IMR-90 (cell line): ENCODE data around the gene MFSD6L. TPM values are rescaled to one million over a fixed set of nuclear protein-coding genes. Genes with fewer than 3 reads are reported as not detected.

Experiments
- ATAC-seq: fragments of 200-7000 bp; cut with Tn5 transposase; 2 replicates; pipeline ENCODE4 v1.9.1; 2020; ENCODE audit warnings: low read depth, mild to moderate bottlenecking, moderate library complexity
- BruUV-seq: library from RNA; stranded (reverse); fragments of 400-500 nt; replicated peaks from 2 replicates; lab custom pipeline; 2021; lab: Mats Ljungman, UMichigan
- CTCF ChIA-PET: fragments of 300-600 bp; formaldehyde crosslinking; extraction: SDS; loops from one replicate; lab custom pipeline; 2021; ENCODE audit warnings: antibody characterized with exemption; lab: Yijun Ruan, JAX
- POLR2A ChIA-PET: fragments of 300-600 bp; sonication (Branson Sonifier 250); formaldehyde crosslinking; loops from one replicate; lab custom pipeline; 2022; ENCODE audit warnings: antibody characterized with exemption; ENCODE audit not compliant: unreplicated experiment; lab: Charles Lee
- DNase-seq: peaks from one replicate; pipeline ENCODE4 v3.0.0; 2013
- H2AFZ ChIP-seq: replicated peaks from 2 replicates; pipeline ENCODE3; 2013; ENCODE audit warnings: low read length, mild to moderate bottlenecking; ENCODE audit not compliant: poor library complexity
- H2AK5ac ChIP-seq: 2 replicates; pipeline ENCODE4 v1.6.1; 2013; ENCODE audit warnings: low read depth, low read length, inconsistent platforms
- H2AK9ac ChIP-seq: replicated peaks from 2 replicates; pipeline ENCODE3; 2013; ENCODE audit warnings: mild to moderate bottlenecking, low read depth, low read length, moderate library complexity; ENCODE audit not compliant: poor library complexity
- H2BK120ac ChIP-seq: 2 replicates; pipeline ENCODE4 v1.6.1; 2013; ENCODE audit warnings: low read depth, low read length, inconsistent platforms
- H2BK15ac ChIP-seq: 3 replicates; pipeline ENCODE4 v1.6.1; 2013; ENCODE audit warnings: low read depth, low read length, inconsistent platforms
- H2BK20ac ChIP-seq: 2 replicates; pipeline ENCODE4 v1.6.1; 2013; ENCODE audit warnings: low read depth, mild to moderate bottlenecking, inconsistent platforms, low read length, moderate library complexity
- H2BK5ac ChIP-seq: 2 replicates; pipeline ENCODE4 v1.6.1; 2013; ENCODE audit warnings: mild to moderate bottlenecking, low read depth, low read length, inconsistent platforms; ENCODE audit not compliant: poor library complexity, severe bottlenecking
- H3K14ac ChIP-seq: replicated peaks from 2 replicates; pipeline ENCODE4 v1.6.1; 2013; ENCODE audit warnings: low read depth, low read length, inconsistent platforms
- H3K18ac ChIP-seq: 2 replicates; pipeline ENCODE4 v1.6.1; 2013; ENCODE audit warnings: low read depth, low read length, control low read depth
- H3K23ac ChIP-seq: 2 replicates; pipeline ENCODE4 v1.6.1; 2013; ENCODE audit warnings: low read depth, low read length, inconsistent platforms
- H3K27ac ChIP-seq: 2 replicates; pipeline ENCODE4 v1.5.1; 2013; ENCODE audit warnings: mild to moderate bottlenecking, control low read depth, low read length; ENCODE audit not compliant: insufficient read depth
- H3K27me3 ChIP-seq: 2 replicates; pipeline ENCODE4 v1.6.1; 2013; ENCODE audit warnings: low read length; ENCODE audit not compliant: control insufficient read depth, insufficient read depth
- H3K36me3 ChIP-seq: 2 replicates; pipeline ENCODE4 v1.6.1; 2013; ENCODE audit warnings: low read length, mixed read lengths; ENCODE audit not compliant: control insufficient read depth, insufficient read depth
- H3K4ac ChIP-seq: 2 replicates; pipeline ENCODE4 v1.6.1; 2013; ENCODE audit warnings: low read depth, low read length, inconsistent platforms
- H3K4me1 ChIP-seq: 2 replicates; pipeline ENCODE4 v1.6.1; 2013; ENCODE audit warnings: low read length, mixed read lengths; ENCODE audit not compliant: control insufficient read depth, insufficient read depth
- H3K4me2 ChIP-seq: 2 replicates; pipeline ENCODE4 v1.6.1; 2013; ENCODE audit warnings: low read depth, mild to moderate bottlenecking, control low read depth, low read length, moderate library complexity
- H3K4me3 ChIP-seq: 2 replicates; pipeline ENCODE4 v1.5.1; 2013; ENCODE audit warnings: low read depth, mild to moderate bottlenecking, control low read depth, low read length, moderate library complexity; ENCODE audit not compliant: insufficient read depth
- H3K56ac ChIP-seq: 2 replicates; pipeline ENCODE4 v1.6.1; 2013; ENCODE audit warnings: low read length, inconsistent platforms; ENCODE audit not compliant: insufficient read depth; ENCODE audit errors: extremely low read depth
- H3K79me1 ChIP-seq, 2 experiments: 2 replicates each; pipeline ENCODE4 v1.6.1; 2013; ENCODE audit warnings: low read length in 2 of 2, inconsistent platforms in 1 of 2, low read depth in 1 of 2
- H3K9ac ChIP-seq: 2 replicates; pipeline ENCODE4 v1.6.1; 2013; ENCODE audit warnings: low read depth, low read length, control low read depth
- H3K9me1 ChIP-seq: 2 replicates; pipeline ENCODE4 v1.6.1; 2013; ENCODE audit warnings: low read length, inconsistent platforms; ENCODE audit not compliant: insufficient read depth
- H3K9me3 ChIP-seq: 2 replicates; pipeline ENCODE4 v1.6.1; 2013; ENCODE audit warnings: low read length; ENCODE audit not compliant: control insufficient read depth, insufficient read depth
- H4K20me1 ChIP-seq: 2 replicates; pipeline ENCODE4 v1.6.1; 2013; ENCODE audit warnings: low read length, inconsistent platforms; ENCODE audit not compliant: insufficient read depth
- H4K5ac ChIP-seq: 2 replicates; pipeline ENCODE4 v1.6.1; 2013; ENCODE audit warnings: mild to moderate bottlenecking, low read depth, low read length, control low read depth
- H4K8ac ChIP-seq, 2 experiments: 2 replicates each; pipeline ENCODE4 v1.6.1; 2013; ENCODE audit warnings: low read depth in 2 of 2, low read length in 2 of 2, control low read depth in 1 of 2, inconsistent platforms in 1 of 2
- H4K91ac ChIP-seq: 2 replicates; pipeline ENCODE4 v1.6.1; 2013; ENCODE audit warnings: low read depth, low read length, inconsistent platforms; ENCODE audit not compliant: insufficient read depth
- BHLHE40 ChIP-seq: fragments of 150-350 bp; IDR thresholded peaks from 2 replicates; pipeline ENCODE4 v1.6.1; 2016; ENCODE audit warnings: mild to moderate bottlenecking, low read depth, low read length
- CEBPB ChIP-seq: IDR thresholded peaks from 2 replicates; pipeline ENCODE4 v1.6.1; 2012; ENCODE audit warnings: low read depth, low read length, improper control_type of control experiment
- FOS ChIP-seq: fragments of 150-350 bp; IDR thresholded peaks from 2 replicates; pipeline ENCODE4 v1.6.1; 2016; ENCODE audit warnings: low read depth, low read length
- MAFK ChIP-seq: IDR thresholded peaks from 2 replicates; pipeline ENCODE4 v1.6.1; 2012; ENCODE audit warnings: low read depth, low read length, improper control_type of control experiment
- NFE2L2 ChIP-seq: fragments of 150-350 bp; IDR thresholded peaks from 2 replicates; pipeline ENCODE4 v1.6.1; 2016; ENCODE audit warnings: low read depth, mild to moderate bottlenecking, low read length
- POLR2A ChIP-seq: IDR thresholded peaks from 2 replicates; pipeline ENCODE4 v1.6.1; 2012; ENCODE audit warnings: mild to moderate bottlenecking, low read depth, low read length
- RCOR1 ChIP-seq: IDR thresholded peaks from 2 replicates; pipeline ENCODE4 v1.6.1; 2012; ENCODE audit warnings: mild to moderate bottlenecking, low read length, improper control_type of control experiment; ENCODE audit not compliant: insufficient replicate concordance
- RFX5 ChIP-seq: IDR thresholded peaks from 2 replicates; pipeline ENCODE4 v1.8.0; 2012; ENCODE audit warnings: low read depth, mild to moderate bottlenecking, low read length, moderate library complexity
- SMC3 ChIP-seq: fragments of 150-350 bp; IDR thresholded peaks from 2 replicates; pipeline ENCODE4 v1.6.1; 2016; ENCODE audit warnings: low read depth, mild to moderate bottlenecking, antibody characterized with exemption, low read length, moderate library complexity
- WGBS, 2 experiments: methylation state at CpG; one replicate each; pipeline versions ENCODE4 v1.1.5 to v1.1.7; 2013; ENCODE audit warnings: missing lambda C conversion rate in 2 of 2; ENCODE audit not compliant: insufficient read length in 1 of 2; ENCODE audit errors: extremely low coverage in 2 of 2; 5-methylcytosine and 5-hydroxymethylcytosine counted together
- dilution Hi-C: fragments of 300-500 bp; cut with HindIII; formaldehyde crosslinking; loops from one replicate; pipeline ENCODE4 v1.14.3; 2018; ENCODE audit warnings: low sequenced_read_pairs; ENCODE audit not compliant: unreplicated experiment
- in situ Hi-C: fragments of 300-500 bp; cut with MboI; formaldehyde crosslinking; loops from 3 replicates; pipeline ENCODE4 v1.14.3; 2019; ENCODE audit warnings: low sequenced_read_pairs, inconsistent platforms, mixed read lengths
- intact Hi-C: fragments of 100-400 bp; cut with micrococcal nuclease; formaldehyde crosslinking; loops from 2 replicates; pipeline ENCODE4 v1.10.0; 2022
- polyA plus RNA-seq, 3 experiments: library from polyadenylated mRNA; depleted of rRNA; stranded (reverse); fragments of >200 nt; gene quantifications; 2 replicates each; pipeline ENCODE4 v1.2.3, GENCODE V29; 2012; ENCODE audit warnings: low replicate concordance in 1 of 3
- total RNA-seq: library from RNA; depleted of rRNA; stranded (reverse); fragments of >200 nt; gene quantifications from 2 replicates; pipeline ENCODE4 v1.2.3, GENCODE V29; 2012
- TF ChIP-seq, protein P1 (sequence below): fragments of 150-350 bp; IDR thresholded peaks from 2 replicates; pipeline ENCODE4 v1.6.1; 2016; ENCODE audit warnings: low read depth, mild to moderate bottlenecking, low read length, moderate library complexity, borderline replicate concordance
- TF ChIP-seq, protein P2 (sequence below): fragments of 150-350 bp; IDR thresholded peaks from 2 replicates; pipeline ENCODE4 v1.6.1; 2017; ENCODE audit warnings: mild to moderate bottlenecking, antibody characterized with exemption, low read length, low read depth

The MFSD6L gene
- total and polyA plus RNA-seq, 2 of the 4 experiments (the other 2 are of a cell fraction): not detected

DNA sequence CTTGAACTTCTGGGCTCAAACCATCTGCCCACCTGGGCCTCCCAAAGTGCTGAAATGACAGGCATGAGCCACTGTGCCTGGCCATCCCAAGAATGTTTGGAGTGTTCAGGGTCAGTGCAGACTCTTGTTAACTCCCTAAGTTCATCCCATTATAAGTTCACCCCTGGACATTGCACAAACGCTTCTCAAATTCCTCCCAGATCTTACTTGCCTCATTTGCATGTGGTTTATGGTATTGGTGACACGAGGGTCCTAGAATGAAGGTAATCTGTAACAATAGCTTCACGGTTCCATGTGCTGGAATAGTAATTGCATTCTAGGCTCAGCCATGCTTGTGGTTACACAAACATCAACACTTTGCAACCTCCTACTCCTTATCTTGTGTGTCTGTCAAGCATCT is 49.5 kb downstream of the MFSD6L start:
- Histone ChIP-seq H3K4me3 (no peak overlapping the region), H3K4me1 (no peaks in the 10 kb centered on the region), H3K27me3 (peaks cover 19% of the 10 kb centered on the region), H2BK20ac (no peak overlapping the region), H3K36me3 (no peaks in the 10 kb centered on the region), H3K9me3 (no peaks in the 10 kb centered on the region), H2BK15ac (no peak overlapping the region), H4K20me1 (no peaks in the 10 kb centered on the region), H2AK5ac (no peak overlapping the region), H3K4me2 (no peak overlapping the region), H4K8ac (no peak overlapping the region), H2BK120ac (no peak overlapping the region), H3K9me1 (no peaks in the 10 kb centered on the region), H3K14ac (no peak overlapping the region), H3K79me1 (no peaks in the 10 kb centered on the region), H2AK9ac (no peak overlapping the region), H2AFZ (no peak overlapping the region), H3K56ac (no peak overlapping the region), H2BK5ac (no peak overlapping the region), H3K18ac (no peak overlapping the region), H3K27ac (no peak overlapping the region), H3K9ac (no peak overlapping the region), H3K4ac (no peak overlapping the region), H4K91ac (no peak overlapping the region), H3K23ac (no peak overlapping the region), H4K5ac (no peak overlapping the region)
- ChIA-PET CTCF (no interaction called here), POLR2A (no interaction called here)
- intact Hi-C loops: no loop called here
- WGBS, 2 experiments: no CpG with 5 or more reads among the region's 3 CpGs
- DNase-seq (no peak), ATAC-seq (no peak)
- dilution Hi-C loops: no loop called here
- in situ Hi-C loops: loop anchor here (10.0 to 25.0 kb wide), 3 partner anchors 175 to 662 kb away; partner anchors contain the start of gene ALOX12B
- TF ChIP-seq MAFK (no peak), BHLHE40 (no peak), POLR2A (no peak), RFX5 (no peak), NFE2L2 (no peak), RCOR1 (no peak), SMC3 (no peak), CEBPB (no peak), FOS (no peak)
- TF ChIP-seq, protein P1, sequence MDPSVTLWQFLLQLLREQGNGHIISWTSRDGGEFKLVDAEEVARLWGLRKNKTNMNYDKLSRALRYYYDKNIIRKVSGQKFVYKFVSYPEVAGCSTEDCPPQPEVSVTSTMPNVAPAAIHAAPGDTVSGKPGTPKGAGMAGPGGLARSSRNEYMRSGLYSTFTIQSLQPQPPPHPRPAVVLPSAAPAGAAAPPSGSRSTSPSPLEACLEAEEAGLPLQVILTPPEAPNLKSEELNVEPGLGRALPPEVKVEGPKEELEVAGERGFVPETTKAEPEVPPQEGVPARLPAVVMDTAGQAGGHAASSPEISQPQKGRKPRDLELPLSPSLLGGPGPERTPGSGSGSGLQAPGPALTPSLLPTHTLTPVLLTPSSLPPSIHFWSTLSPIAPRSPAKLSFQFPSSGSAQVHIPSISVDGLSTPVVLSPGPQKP: no peak
- TF ChIP-seq, protein P2, sequence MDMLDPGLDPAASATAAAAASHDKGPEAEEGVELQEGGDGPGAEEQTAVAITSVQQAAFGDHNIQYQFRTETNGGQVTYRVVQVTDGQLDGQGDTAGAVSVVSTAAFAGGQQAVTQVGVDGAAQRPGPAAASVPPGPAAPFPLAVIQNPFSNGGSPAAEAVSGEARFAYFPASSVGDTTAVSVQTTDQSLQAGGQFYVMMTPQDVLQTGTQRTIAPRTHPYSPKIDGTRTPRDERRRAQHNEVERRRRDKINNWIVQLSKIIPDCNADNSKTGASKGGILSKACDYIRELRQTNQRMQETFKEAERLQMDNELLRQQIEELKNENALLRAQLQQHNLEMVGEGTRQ: no peak
- BruUV-seq: no TSS peak
